SK-N-SH (cell line): Measurements from ENCODE around the gene USP13.

ENCODE experiments used
- CTCF ChIP-seq: fragments of 200-600 bp; sonication (generic); IDR thresholded peaks from 2 replicates; pipeline ENCODE4 v1.6.1; 2017; ENCODE audit warnings: antibody characterized with exemption, mild to moderate bottlenecking, moderate library complexity
- EP300 ChIP-seq, 2 experiments: IDR thresholded peaks; 2 replicates each; pipeline versions ENCODE4 v1.4.0 to v1.6.1; 2012; ENCODE audit warnings: borderline replicate concordance in 1 of 2, low read depth in 1 of 2, low read length in 1 of 2
- EZH2phosphoT487 ChIP-seq: fragments of 200-600 bp; sonication (generic); IDR thresholded peaks from 2 replicates; pipeline ENCODE4 v1.6.1; 2017; ENCODE audit warnings: low read depth, mixed run types, mild to moderate bottlenecking, antibody characterized with exemption, moderate library complexity, borderline replicate concordance
- GABPA ChIP-seq: IDR thresholded peaks from 2 replicates; pipeline ENCODE4 v1.4.0; 2012; ENCODE audit warnings: low read depth, mild to moderate bottlenecking
- MAX ChIP-seq: IDR thresholded peaks from 2 replicates; pipeline ENCODE4 v1.4.0; 2012; ENCODE audit warnings: low read depth

GRCh38 chr3:179745079-179745478 lies 92.2 kb downstream of the USP13 start:
- no peak for TF ChIP-seq MAX
- TF ChIP-seq EP300 (IDR thresholded peaks at IDR 0.05; ENCODE audit: borderline replicate concordance in 1 of 2, low read depth in 1 of 2, low read length in 1 of 2) = no peak
- no peak for TF ChIP-seq GABPA
- no peak for TF ChIP-seq CTCF
- no peak for TF ChIP-seq EZH2phosphoT487
